Mesothelial cell of epicardium (in vitro differentiated cells): ENCODE measurements around the gene LTA4H. TPM values are rescaled to one million over a fixed set of nuclear protein-coding genes. Genes with fewer than 3 reads are reported as not detected.

Experiments
- DNase-seq, 2 experiments: peaks; one replicate each; pipeline ENCODE4 v3.0.0; 2021; ENCODE audit warnings: low spot score in 2 of 2; ENCODE audit not compliant: unreplicated experiment in 2 of 2
- H3K27ac Mint-ChIP-seq: 2 replicates; pipeline ENCODE4 v1.8.0; 2021; ENCODE audit warnings: mixed read lengths
- H3K27me3 Mint-ChIP-seq: 2 replicates; pipeline ENCODE4 v1.8.0; 2021; ENCODE audit warnings: low read depth, mixed read lengths
- H3K36me3 Mint-ChIP-seq: 2 replicates; pipeline ENCODE4 v1.8.0; 2021; ENCODE audit warnings: mixed read lengths
- H3K4me1 Mint-ChIP-seq: 2 replicates; pipeline ENCODE4 v1.8.0; 2021; ENCODE audit warnings: mixed read lengths
- H3K4me3 Mint-ChIP-seq: 2 replicates; pipeline ENCODE4 v1.8.0; 2021; ENCODE audit warnings: mild to moderate bottlenecking, moderate library complexity, mixed read lengths
- H3K9me3 Mint-ChIP-seq: 2 replicates; pipeline ENCODE4 v1.8.0; 2021; ENCODE audit warnings: mixed read lengths
- CTCF ChIP-seq: fragments of 200-600 bp; sonication (generic); IDR thresholded peaks from one replicate; pipeline ENCODE4 v1.5.0; 2021; ENCODE audit warnings: antibody characterized with exemption; ENCODE audit not compliant: unreplicated experiment
- total RNA-seq: library from RNA; stranded (reverse); gene quantifications from 3 replicates; pipeline ENCODE4 v1.2.1, GENCODE V29; 2021

Gene LTA4H
- total RNA-seq, 1 donor from 2014 or later: 95.5 TPM

GRCh38 chr12:95956557-95957145, 78.7 kb downstream of the LTA4H start:
- H3K9me3 Mint-ChIP-seq: peaks cover 6% of the 10 kb centered on the region
- DNase-seq: no peak
- TF ChIP-seq CTCF: no peak
- H3K27me3 Mint-ChIP-seq: peaks cover 9% of the 10 kb centered on the region
- no peaks in the 10 kb centered on the region for H3K4me1 Mint-ChIP-seq
- no peak overlapping the region for H3K27ac Mint-ChIP-seq
- no peaks in the 10 kb centered on the region for H3K36me3 Mint-ChIP-seq
- no peak overlapping the region for H3K4me3 Mint-ChIP-seq

DNA sequence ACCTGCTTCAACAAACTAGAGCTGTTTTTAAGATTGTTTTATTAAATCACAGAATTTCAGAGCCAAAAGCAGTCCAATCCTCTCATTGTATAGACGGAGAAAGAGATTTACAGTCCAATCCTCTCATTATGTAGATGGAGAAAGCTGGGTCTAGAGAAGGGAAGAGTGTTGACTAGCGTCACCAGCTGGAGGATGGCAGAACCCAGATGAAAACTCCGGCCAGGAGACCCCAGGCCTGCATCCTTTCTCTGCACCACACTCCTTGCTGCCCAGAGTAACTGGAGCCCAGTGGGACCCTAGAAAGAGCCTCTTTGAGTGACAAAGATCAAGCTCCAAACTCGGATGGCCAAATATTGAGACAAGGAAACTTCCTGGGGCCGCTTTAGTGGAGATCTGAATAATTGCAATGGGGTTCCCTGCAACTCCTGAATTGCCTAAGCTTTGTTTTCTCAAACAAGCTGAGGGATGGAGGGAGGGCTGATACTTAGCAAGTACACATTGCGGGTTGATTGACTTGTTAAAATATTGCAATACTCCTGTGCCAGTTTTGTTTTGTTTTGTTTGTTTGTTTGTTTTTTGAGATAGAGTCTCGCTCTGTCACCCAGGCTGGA, 79.7 kb downstream of the LTA4H start:
- H3K4me1 Mint-ChIP-seq: no peaks in the 10 kb centered on the region
- no peak overlapping the region for H3K27ac Mint-ChIP-seq
- TF ChIP-seq CTCF: no peak
- H3K4me3 Mint-ChIP-seq: no peak overlapping the region
- H3K9me3 Mint-ChIP-seq: peaks cover 13% of the 10 kb centered on the region
- H3K36me3 Mint-ChIP-seq: no peaks in the 10 kb centered on the region
- peaks cover 15% of the 10 kb centered on the region for H3K27me3 Mint-ChIP-seq
- DNase-seq: no peak

GRCh38 chr12:95953000-95953399, 82.4 kb downstream of the LTA4H start:
- Mint-ChIP-seq H3K4me1 (no peaks in the 10 kb centered on the region), H3K9me3 (peaks cover 13% of the 10 kb centered on the region), H3K27me3 (peaks cover 30% of the 10 kb centered on the region), H3K4me3 (no peak overlapping the region), H3K27ac (no peak overlapping the region), H3K36me3 (no peaks in the 10 kb centered on the region)
- no peak for TF ChIP-seq CTCF
- no peak for DNase-seq

GRCh38 chr12:95951515-95951914, 83.9 kb downstream of the LTA4H start:
- no peak for TF ChIP-seq CTCF
- no peak for DNase-seq
- peaks cover 13% of the 10 kb centered on the region for H3K9me3 Mint-ChIP-seq
- no peaks in the 10 kb centered on the region for H3K4me1 Mint-ChIP-seq
- H3K27ac Mint-ChIP-seq: no peak overlapping the region
- peaks cover 30% of the 10 kb centered on the region for H3K27me3 Mint-ChIP-seq
- H3K4me3 Mint-ChIP-seq: no peak overlapping the region
- no peaks in the 10 kb centered on the region for H3K36me3 Mint-ChIP-seq

Other genes starting within 250 kb of the LTA4H start
- gene NTN4, start 244.8 kb downstream of the LTA4H start, total RNA-seq: 4.8 to 6.0 TPM (median 5.9 TPM) in 3 replicates
- 36.7 to 37.6 TPM (median 36.9 TPM) in 3 replicates for gene SNRPF, start 176.6 kb downstream of the LTA4H start, total RNA-seq
- 0.09 to 0.13 TPM in 2 of 3 replicates, not detected in the other for gene CCDC38, start 93.0 kb downstream of the LTA4H start, total RNA-seq
- 0.47 TPM in 1 of 3 replicates, not detected in the others for gene AMDHD1, start 92.3 kb downstream of the LTA4H start, total RNA-seq
- gene HAL, start 39.2 kb downstream of the LTA4H start, total RNA-seq: 1.6 to 2.0 TPM (median 1.6 TPM) in 3 replicates
- 27.2 to 28.2 TPM (median 28.0 TPM) in 3 replicates for gene ELK3, start 158.8 kb upstream of the LTA4H start, total RNA-seq